Neural cell (in vitro differentiated cells): Measurements from ENCODE around the gene BCL3. TPM values are rescaled to one million over a fixed set of nuclear protein-coding genes. Genes with fewer than 3 reads are reported as not detected.

Experiments
- H2AFZ ChIP-seq: fragments of 200-600, 300-800 bp; sonication (generic), shearing (Covaris generic); 2 replicates; pipeline ENCODE4 v1.6.0; 2014; ENCODE audit warnings: low read depth, mild to moderate bottlenecking, antibody characterized with exemption, low read length, moderate library complexity
- H3F3A ChIP-seq: fragments of 200-600 bp; shearing (Covaris generic); 2 replicates; pipeline ENCODE4 v1.6.1; 2016; ENCODE audit warnings: mild to moderate bottlenecking, moderate library complexity, mixed read lengths, antibody characterized with exemption, low read length; ENCODE audit not compliant: insufficient read depth, poor library complexity, severe bottlenecking
- H3K27ac ChIP-seq: fragments of 200-600, 300-800 bp; sonication (generic), shearing (Covaris generic); 2 replicates; pipeline ENCODE4 v1.5.1; 2014; ENCODE audit warnings: mild to moderate bottlenecking, low read length, moderate library complexity
- H3K27me3 ChIP-seq: fragments of 300-800, 200-600 bp; sonication (generic), shearing (Covaris generic); 2 replicates; pipeline ENCODE4 v1.6.0; 2014; ENCODE audit warnings: mild to moderate bottlenecking, low read depth, low read length, moderate library complexity; ENCODE audit not compliant: insufficient read depth
- H3K36me3 ChIP-seq: fragments of 300-800, 200-600 bp; sonication (generic), shearing (Covaris generic); 2 replicates; pipeline ENCODE4 v1.5.1; 2014; ENCODE audit warnings: mild to moderate bottlenecking, antibody characterized with exemption, low read length, moderate library complexity; ENCODE audit not compliant: insufficient read depth
- H3K4me2 ChIP-seq: fragments of 300-800, 200-600 bp; sonication (generic), shearing (Covaris generic); 2 replicates; pipeline ENCODE4 v1.6.0; 2014; ENCODE audit warnings: mild to moderate bottlenecking, low read length
- H3K4me3 ChIP-seq: fragments of 300-800, 200-600 bp; sonication (generic), shearing (Covaris generic); 2 replicates; pipeline ENCODE4 v1.5.1; 2014; ENCODE audit warnings: mild to moderate bottlenecking, low read length, moderate library complexity
- H3K79me2 ChIP-seq: fragments of 200-600 bp; shearing (Covaris generic); replicated peaks from 2 replicates; pipeline ENCODE4 v1.6.0; 2014; ENCODE audit warnings: mild to moderate bottlenecking, low read length, moderate library complexity; ENCODE audit not compliant: insufficient read depth
- H3K9ac ChIP-seq: fragments of 300-800, 200-600 bp; sonication (generic), shearing (Covaris generic); 2 replicates; pipeline ENCODE4 v1.6.1; 2016; ENCODE audit warnings: mild to moderate bottlenecking, low read length, mixed read lengths
- H3K9me2 ChIP-seq: fragments of 200-600 bp; shearing (Covaris generic); 2 replicates; pipeline ENCODE4 v1.6.1; 2016; ENCODE audit warnings: mild to moderate bottlenecking, low read length, mixed read lengths; ENCODE audit not compliant: insufficient read depth
- H3K9me3 ChIP-seq: fragments of 200-600, 300-800 bp; sonication (generic), shearing (Covaris generic); 2 replicates; pipeline ENCODE4 v1.6.1; 2016; ENCODE audit warnings: mild to moderate bottlenecking, mixed run types, low read length, moderate library complexity, mixed read lengths
- H4K20me1 ChIP-seq: fragments of 200-600 bp; shearing (Covaris generic); 2 replicates; pipeline ENCODE4 v1.6.1; 2016; ENCODE audit warnings: mild to moderate bottlenecking, mixed run types; ENCODE audit not compliant: insufficient read depth
- EP300 ChIP-seq: fragments of 450-650 bp; conservative IDR thresholded peaks from 2 replicates; pipeline ENCODE4 v1.6.1; 2014; ENCODE audit warnings: antibody characterized with exemption, mild to moderate bottlenecking, moderate library complexity; ENCODE audit not compliant: poor library complexity, severe bottlenecking
- MXI1 ChIP-seq: fragments of 450-650 bp; conservative IDR thresholded peaks from 2 replicates; pipeline ENCODE4 v1.6.1; 2014; ENCODE audit warnings: antibody characterized with exemption, mild to moderate bottlenecking; ENCODE audit not compliant: poor library complexity, severe bottlenecking
- RAD21 ChIP-seq: fragments of 450-650 bp; conservative IDR thresholded peaks from 2 replicates; pipeline ENCODE4 v1.6.1; 2014; ENCODE audit warnings: antibody characterized with exemption, mild to moderate bottlenecking, moderate library complexity
- SMC3 ChIP-seq: fragments of 450-650 bp; conservative IDR thresholded peaks from 2 replicates; pipeline ENCODE4 v1.6.1; 2014; ENCODE audit warnings: antibody characterized with exemption, mild to moderate bottlenecking, moderate library complexity; ENCODE audit not compliant: poor library complexity
- polyA plus RNA-seq: library from polyadenylated mRNA; depleted of rRNA; stranded (reverse); fragments of >200 nt; gene quantifications from 2 replicates; pipeline ENCODE4 v1.2.3, GENCODE V29; 2014
- small RNA-seq, 3 experiments: library from RNA; depleted of rRNA; stranded (forward); fragments of <200 nt; gene quantifications; one replicate each; pipeline ENCODE3, GENCODE V24; 2012
- TF ChIP-seq, protein P1 (sequence below): fragments of 450-650 bp; IDR thresholded peaks from 2 replicates; pipeline ENCODE4 v1.5.1; 2014; ENCODE audit warnings: antibody characterized with exemption, mild to moderate bottlenecking, moderate library complexity; ENCODE audit not compliant: poor library complexity, severe bottlenecking

The BCL3 gene
- polyA plus RNA-seq, 1 donor from 2014 or later: 0.48 TPM

DNA sequence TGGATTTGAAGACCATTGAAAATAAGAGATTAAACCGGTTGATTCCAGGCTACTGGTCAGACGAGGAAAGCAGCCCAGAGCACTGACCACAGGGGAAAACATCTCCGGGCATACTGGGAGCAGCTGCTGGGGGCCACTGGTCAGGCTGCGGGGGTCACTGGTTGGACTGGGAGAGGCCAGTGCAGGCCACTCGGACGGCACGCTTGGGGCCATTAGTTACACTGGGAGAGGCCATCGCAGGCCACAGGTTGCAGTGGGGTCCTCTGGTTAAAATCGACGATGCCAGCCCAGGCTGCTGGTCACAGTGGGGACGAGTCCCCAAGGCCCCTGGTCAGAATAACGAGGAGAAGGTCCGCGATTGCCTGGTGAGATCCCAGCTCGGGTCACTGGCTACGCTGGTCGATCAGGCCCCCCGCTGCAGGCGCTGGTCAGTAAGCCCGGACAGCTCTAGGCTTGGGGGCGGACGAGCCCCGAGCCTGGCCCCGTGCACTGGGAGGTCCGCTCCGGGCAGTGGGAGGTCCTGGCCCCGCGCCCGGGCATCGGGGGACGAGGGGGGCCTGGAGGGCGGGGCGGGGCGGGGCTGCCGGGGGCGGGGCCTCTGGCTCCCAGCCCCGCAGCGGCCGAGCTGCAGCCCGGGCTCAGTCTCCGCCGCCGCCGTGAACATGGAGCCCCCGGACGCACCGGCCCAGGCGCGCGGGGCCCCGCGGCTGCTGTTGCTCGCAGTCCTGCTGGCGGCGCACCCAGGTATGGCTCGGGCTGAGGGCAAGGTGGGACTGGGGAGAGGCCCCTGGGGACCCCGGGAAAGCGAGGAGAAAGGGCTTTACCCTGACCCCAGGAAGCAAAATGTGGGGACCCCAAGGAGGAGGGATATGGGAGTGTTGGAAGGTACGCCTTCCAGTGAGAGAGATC lies 60.2 kb downstream of the BCL3 start, which contains the start of gene BCAM:
BCAM (plus strand) TSS at position 641 of the 909 bp plus-strand sequence; CDS start at position 663, 22 bp downstream.
- Histone ChIP-seq H3K4me3 (peak within 1 kb of the TSS; percentile 57), H3K27ac (no peak within 1 kb of the TSS), H3K4me2 (no peak within 1 kb of the TSS), H3K27me3 (peaks cover 7% of the 10 kb centered on the region), H4K20me1 (no peaks in the 10 kb centered on the region), H3K9me3 (no peaks in the 10 kb centered on the region), H3F3A (no peaks in the 10 kb centered on the region), H3K9me2 (no peaks in the 10 kb centered on the region), H3K9ac (peak within 1 kb of the TSS; percentile 41), H2AFZ (no peak within 1 kb of the TSS), H3K79me2 (no peaks in the 10 kb centered on the region), H3K36me3 (no peaks in the 10 kb centered on the region)
- TF ChIP-seq, protein P1, sequence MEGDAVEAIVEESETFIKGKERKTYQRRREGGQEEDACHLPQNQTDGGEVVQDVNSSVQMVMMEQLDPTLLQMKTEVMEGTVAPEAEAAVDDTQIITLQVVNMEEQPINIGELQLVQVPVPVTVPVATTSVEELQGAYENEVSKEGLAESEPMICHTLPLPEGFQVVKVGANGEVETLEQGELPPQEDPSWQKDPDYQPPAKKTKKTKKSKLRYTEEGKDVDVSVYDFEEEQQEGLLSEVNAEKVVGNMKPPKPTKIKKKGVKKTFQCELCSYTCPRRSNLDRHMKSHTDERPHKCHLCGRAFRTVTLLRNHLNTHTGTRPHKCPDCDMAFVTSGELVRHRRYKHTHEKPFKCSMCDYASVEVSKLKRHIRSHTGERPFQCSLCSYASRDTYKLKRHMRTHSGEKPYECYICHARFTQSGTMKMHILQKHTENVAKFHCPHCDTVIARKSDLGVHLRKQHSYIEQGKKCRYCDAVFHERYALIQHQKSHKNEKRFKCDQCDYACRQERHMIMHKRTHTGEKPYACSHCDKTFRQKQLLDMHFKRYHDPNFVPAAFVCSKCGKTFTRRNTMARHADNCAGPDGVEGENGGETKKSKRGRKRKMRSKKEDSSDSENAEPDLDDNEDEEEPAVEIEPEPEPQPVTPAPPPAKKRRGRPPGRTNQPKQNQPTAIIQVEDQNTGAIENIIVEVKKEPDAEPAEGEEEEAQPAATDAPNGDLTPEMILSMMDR: no peak
- TF ChIP-seq EP300: no peak
- TF ChIP-seq RAD21: no peak
- no peak for TF ChIP-seq MXI1
- no peak for TF ChIP-seq SMC3

Small RNA genes within 50 kb of the gene (small RNA-seq; reads per million reads assigned to genes)
- gene RF00156 (0 to 0.03 (median 0) reads per million in 3 experiments), gene RF00285 (0 reads per million in 3 experiments)

Other genes starting within 250 kb of the BCL3 start
- gene ZNF180, start 248.2 kb upstream of the BCL3 start, polyA plus RNA-seq: 17.1 and 20.4 TPM in 2 replicates
- gene CEACAM20, start 219.0 kb upstream of the BCL3 start, polyA plus RNA-seq: not detected in 2 replicates
- gene IGSF23, start 135.1 kb upstream of the BCL3 start, polyA plus RNA-seq: not detected in 2 replicates
- 19.1 and 23.1 TPM in 2 replicates for gene PVR, start 104.8 kb upstream of the BCL3 start, polyA plus RNA-seq
- 1.8 and 1.9 TPM in 2 replicates for gene CEACAM19, start 77.2 kb upstream of the BCL3 start, polyA plus RNA-seq
- gene CEACAM16, start 49.6 kb upstream of the BCL3 start, polyA plus RNA-seq: not detected in 2 replicates
- not detected in 2 replicates for gene CBLC, start 29.2 kb downstream of the BCL3 start, polyA plus RNA-seq
- 0.54 and 0.68 TPM in 2 replicates for gene BCAM, start 60.4 kb downstream of the BCL3 start, polyA plus RNA-seq
- 33.2 and 43.5 TPM in 2 replicates for gene NECTIN2, start 97.6 kb downstream of the BCL3 start, polyA plus RNA-seq
- 48.4 and 59.2 TPM in 2 replicates for gene TOMM40, start 142.5 kb downstream of the BCL3 start, polyA plus RNA-seq
- 8.7 and 9.8 TPM in 2 replicates for gene APOE, start 157.1 kb downstream of the BCL3 start, polyA plus RNA-seq
- not detected in 2 replicates for gene APOC1, start 165.9 kb downstream of the BCL3 start, polyA plus RNA-seq
- not detected in 2 replicates for gene APOC4, start 193.5 kb downstream of the BCL3 start, polyA plus RNA-seq
- not detected in 2 replicates for gene APOC2, start 197.3 kb downstream of the BCL3 start, polyA plus RNA-seq
- gene CLPTM1, start 206.7 kb downstream of the BCL3 start, polyA plus RNA-seq: 12.0 and 15.3 TPM in 2 replicates